Pancreas (tissue), 10 donors: Measurements from ENCODE around the gene LRRC4C. TPM values are rescaled to one million over a fixed set of nuclear protein-coding genes. Genes with fewer than 3 reads are reported as not detected.

Source experiments
- ATAC-seq, 4 donors: fragments of 200-7000 bp; cut with Tn5 transposase; one replicate each; pipeline versions ENCODE4 v1.8.0 to v1.9.1; 2020; ENCODE audit warnings: mild to moderate bottlenecking in 4 of 4, moderate library complexity in 4 of 4
- DNase-seq, 6 donors: peaks; one replicate each; pipeline ENCODE4 v3.0.0-alpha.2; 2020
- FAIRE-seq: peaks from 2 replicates; lab custom pipeline; 2012; peaks lifted over from hg19 to GRCh38; lab: Jason Lieb, UNC
- H3K27ac ChIP-seq, 4 donors: fragments of 200-600 bp; sonication (generic); 1 replicate in 3 of 4; 2 replicates in 1 of 4; pipeline versions ENCODE4 v1.5.0 to v1.8.0; 2020
- H3K27me3 ChIP-seq, 4 donors: fragments of 200-600 bp; one replicate each; pipeline ENCODE4 v1.8.0; 2021
- H3K36me3 ChIP-seq, 3 donors: fragments of 200-600 bp; sonication (generic) in 1 of 3; one replicate each; pipeline versions ENCODE4 v1.5.0 to v1.8.0; 2020 to 2021
- H3K4me1 ChIP-seq, 3 donors: fragments of 200-600 bp; one replicate each; pipeline ENCODE4 v1.8.0; 2021
- H3K4me3 ChIP-seq, 4 donors: fragments of 200-600 bp; sonication (generic) in 2 of 4; one replicate each; pipeline versions ENCODE4 v1.5.0 to v1.8.0; 2020 to 2021
- H3K9me3 ChIP-seq, 4 donors: fragments of 200-600 bp; one replicate each; pipeline ENCODE4 v1.8.0; 2021
- CTCF ChIP-seq, 4 donors: fragments of 200-600 bp; sonication (generic) in 3 of 4; IDR thresholded peaks; one replicate each; pipeline versions ENCODE4 v1.5.0 to v1.8.0; 2021; ENCODE audit warnings: antibody characterized with exemption in 4 of 4
- WGBS, 2 donors: extraction: QIAGEN DNeasy Blood & Tissue Kit; methylation state at CpG; one replicate each; pipeline ENCODE4 v1.1.7; 2013; 5-methylcytosine and 5-hydroxymethylcytosine counted together
- intact Hi-C, 3 donors: fragments of 100-400 bp; cut with DNase I; formaldehyde crosslinking; loops; one replicate each; pipeline versions ENCODE4 v1.11.1 to v1.14.2; 2022
- polyA plus RNA-seq, 2 donors: library from polyadenylated mRNA; stranded (reverse); fragments of 200-250 nt; gene quantifications; one replicate each; pipeline ENCODE4 v1.2.3, GENCODE V29; 2013
- total RNA-seq, 6 donors: library from RNA; stranded (reverse); fragmentation: NEBNext Ultra II Directional in 4 of 6; extraction: Animal tissue kit (Norgen Biotek cat#: 25700) in 4 of 6; gene quantifications; one replicate each; pipeline versions ENCODE4 v1.2.1 to v1.2.4, GENCODE V29; 2021 to 2023
- donor health status: healthy with polysubstance abuse.
- donor health status: DM: no; HTN: no; CAD: no; lungs with moderate emphysema.
- donor health status: DM: no; HTN: no; CAD: no.
- donor health status: control.
- donor health status: control.
- donor health status: Bipolar disorder and iron deficiency.
- donor health status: DM: yes; HTN: yes; CAD: no.
- donor health status: DM: no; HTN: no; CAD: no.
- donor health status: DM: no; HTN: no; CAD: no.
- donor health status: DM: yes; HTN: yes; CAD: no.

Gene LRRC4C
- total and polyA plus RNA-seq, 8 donors: 0.04 to 0.84 (median 0.16) TPM

- Histone ChIP-seq H3K4me1 (no peaks in the 10 kb centered on the region), H3K27me3 (no peaks in the 10 kb centered on the region), H3K4me3 (no peak overlapping the region), H3K36me3 (no peaks in the 10 kb centered on the region), H3K9me3 (no peaks in the 10 kb centered on the region), H3K27ac (no peak overlapping the region)
- WGBS, 2 donors: 63 to 67% methylated on average over 5 of the region's 5 CpGs
- TF ChIP-seq CTCF (IDR thresholded peaks at IDR 0.05): no peak
- no peak for DNase-seq
- FAIRE-seq: no peak
- intact Hi-C loops: no loop called here
- no peak for ATAC-seq
Measured at GRCh38 chr11:40140560-40140959, 1318.9 kb downstream of the LRRC4C start.

- DNase-seq: no peak
- WGBS, 2 donors: 44 to 53% methylated on average over 2 of the region's 2 CpGs
- no peak overlapping the region for H3K4me3 ChIP-seq
- no peaks in the 10 kb centered on the region for H3K9me3 ChIP-seq
- H3K4me1 ChIP-seq: no peaks in the 10 kb centered on the region
- ATAC-seq: no peak
- intact Hi-C loops: no loop called here
- no peak for TF ChIP-seq CTCF (IDR thresholded peaks at IDR 0.05)
- H3K36me3 ChIP-seq: no peaks in the 10 kb centered on the region
- H3K27me3 ChIP-seq: no peaks in the 10 kb centered on the region
- H3K27ac ChIP-seq: no peak overlapping the region
- FAIRE-seq: no peak
Measured at GRCh38 chr11:40139536-40139935, 1319.9 kb downstream of the LRRC4C start.

- FAIRE-seq (no peak), ATAC-seq (no peak), DNase-seq (no peak)
- no peaks in the 10 kb centered on the region for H3K27me3 ChIP-seq
- no peak for TF ChIP-seq CTCF (IDR thresholded peaks at IDR 0.05)
- no peaks in the 10 kb centered on the region for H3K36me3 ChIP-seq
- H3K9me3 ChIP-seq: no peaks in the 10 kb centered on the region
- H3K4me1 ChIP-seq: no peaks in the 10 kb centered on the region
- intact Hi-C loops: no loop called here
- H3K27ac ChIP-seq: no peak overlapping the region
- WGBS, 2 donors: 66 to 69% methylated on average over 3 of the region's 3 CpGs
- H3K4me3 ChIP-seq: no peak overlapping the region
Measured at GRCh38 chr11:40139066-40139465, 1320.4 kb downstream of the LRRC4C start.

GRCh38 chr11:40134820-40135570 is 1324.5 kb downstream of the LRRC4C start:
- Histone ChIP-seq H3K27ac (no peak overlapping the region), H3K9me3 (no peaks in the 10 kb centered on the region), H3K4me1 (no peaks in the 10 kb centered on the region), H3K27me3 (peaks cover 0 to 6% (median 0%) of the 10 kb centered on the region in 4 donors), H3K4me3 (no peak overlapping the region), H3K36me3 (no peaks in the 10 kb centered on the region)
- intact Hi-C loops: no loop called here
- no peak for ATAC-seq
- no peak for TF ChIP-seq CTCF (IDR thresholded peaks at IDR 0.05)
- no peak for DNase-seq
- WGBS, 2 donors: 18 to 25% methylated on average over 1 of the region's 1 CpG
- no peak for FAIRE-seq

GRCh38 chr11:40133498-40133897 is 1326.0 kb downstream of the LRRC4C start:
- ATAC-seq (no peak), DNase-seq (no peak), FAIRE-seq (no peak)
- H3K36me3 ChIP-seq: no peaks in the 10 kb centered on the region
- H3K4me3 ChIP-seq: no peak overlapping the region
- H3K27ac ChIP-seq: no peak overlapping the region
- 79 to 89% methylated on average over 3 of the region's 3 CpGs for WGBS, 2 donors
- TF ChIP-seq CTCF (IDR thresholded peaks at IDR 0.05): no peak
- H3K27me3 ChIP-seq: peaks cover 0 to 10% (median 0%) of the 10 kb centered on the region in 4 donors
- H3K9me3 ChIP-seq: no peaks in the 10 kb centered on the region
- intact Hi-C loops: no loop called here
- no peaks in the 10 kb centered on the region for H3K4me1 ChIP-seq
